K562 (cell line): ENCODE results near the gene TAF5. TPM values are rescaled to one million over a fixed set of nuclear protein-coding genes. Genes with fewer than 3 reads are reported as not detected.

Experiments used
- CHD1 ChIP-seq: fragments of 200-600 bp; sonication (generic); IDR thresholded peaks from one replicate; pipeline ENCODE4 v1.6.1; 2012; ENCODE audit warnings: mild to moderate bottlenecking, moderate library complexity, low read length, inconsistent platforms
- CREB1 ChIP-seq, 2 experiments: sonication (generic) in 1 of 2; formaldehyde crosslinking in 1 of 2; IDR thresholded peaks; 2 replicates each; pipeline versions ENCODE4 v1.6.1 to v1.8.0; 2012 to 2022; ENCODE audit warnings: inconsistent platforms in 1 of 2, mild to moderate bottlenecking in 1 of 2, missing genetic modification reagents in 1 of 2, moderate library complexity in 1 of 2
- ELF1 ChIP-seq: fragments of 200-800 bp; sonication (Bioruptor generic); IDR thresholded peaks from 2 replicates; pipeline ENCODE4 v1.6.1; 2016; ENCODE audit warnings: missing genetic modification characterization, missing compliant biosample characterization
- FOSL1 ChIP-seq: fragments of 200-800 bp; sonication (Bioruptor generic); conservative IDR thresholded peaks from 2 replicates; pipeline ENCODE4 v1.6.1; 2016; ENCODE audit warnings: missing genetic modification characterization, missing compliant biosample characterization
- GATA2 ChIP-seq: sonication (generic); formaldehyde crosslinking; IDR thresholded peaks from 2 replicates; pipeline ENCODE4 v1.4.0; 2020; ENCODE audit warnings: mild to moderate bottlenecking, missing genetic modification reagents
- HDAC1 ChIP-seq, 2 experiments: fragments of 450-650 bp; IDR thresholded peaks; 2 replicates each; pipeline ENCODE4 v1.6.1; 2016 to 2017; ENCODE audit warnings: inconsistent platforms in 1 of 2, mild to moderate bottlenecking in 1 of 2, moderate library complexity in 1 of 2
- HMBOX1 ChIP-seq: sonication (generic); IDR thresholded peaks from 2 replicates; pipeline ENCODE4 v1.6.1; 2016
- HNRNPH1 ChIP-seq: fragments of 200-400 bp; formaldehyde crosslinking; optimal IDR thresholded peaks from 2 replicates; pipeline ENCODE3; 2017; ENCODE audit warnings: low read depth, mild to moderate bottlenecking, low read length, moderate library complexity
- HNRNPLL ChIP-seq: fragments of 200-400 bp; formaldehyde crosslinking; IDR thresholded peaks from 2 replicates; pipeline ENCODE4 v1.6.1; 2017; ENCODE audit warnings: low read length, low read depth, mild to moderate bottlenecking; ENCODE audit not compliant: poor library complexity, severe bottlenecking
- KAT8 ChIP-seq: fragments of 450-650 bp; IDR thresholded peaks from 2 replicates; pipeline ENCODE4 v1.6.1; 2016; ENCODE audit warnings: low read depth, mild to moderate bottlenecking
- KDM1A ChIP-seq, 2 experiments: fragments of 450-650 bp; IDR thresholded peaks; 2 replicates each; pipeline ENCODE4 v1.6.1; 2016; ENCODE audit warnings: mild to moderate bottlenecking in 2 of 2
- NEUROD1 ChIP-seq: fragments of 150-350 bp; IDR thresholded peaks from 2 replicates; pipeline ENCODE4 v1.6.1; 2014; ENCODE audit warnings: borderline replicate concordance, low read length, low read depth; ENCODE audit not compliant: partially characterized antibody
- NFYB ChIP-seq: IDR thresholded peaks from 2 replicates; pipeline ENCODE4 v1.6.1; 2011; ENCODE audit warnings: mild to moderate bottlenecking, moderate library complexity; ENCODE audit not compliant: insufficient read length; ENCODE audit errors: extremely low read depth
- NR2C1 ChIP-seq, 2 experiments: fragments of 450-650 bp; IDR thresholded peaks; 2 replicates each; pipeline ENCODE4 v1.6.1; 2017; ENCODE audit warnings: mild to moderate bottlenecking in 2 of 2, antibody characterized with exemption in 1 of 2, inconsistent platforms in 1 of 2, missing compliant biosample characterization in 1 of 2, missing genetic modification characterization in 1 of 2
- PHB2 ChIP-seq: fragments of 450-650 bp; IDR thresholded peaks from 2 replicates; pipeline ENCODE4 v1.6.1; 2017; ENCODE audit warnings: low read depth
- RBM34 ChIP-seq: fragments of 200-400 bp; formaldehyde crosslinking; IDR thresholded peaks from 2 replicates; pipeline ENCODE4 v1.6.1; 2018; ENCODE audit warnings: low read length, borderline replicate concordance; ENCODE audit not compliant: insufficient read depth
- SMC3 ChIP-seq: conservative IDR thresholded peaks from 2 replicates; pipeline ENCODE4 v1.6.1; 2011; ENCODE audit warnings: low read depth, low read length, improper control_type of control experiment; ENCODE audit not compliant: insufficient read depth
- SRF ChIP-seq, 2 experiments: fragments of 250-450, 450-650 bp in 1 of 2; sonication (Bioruptor Pico) in 1 of 2; sonication (generic) in 1 of 2; formaldehyde crosslinking; IDR thresholded peaks; 2 replicates each; pipeline versions ENCODE4 v1.5.0 to v1.5.1; 2020 to 2022; ENCODE audit warnings: mild to moderate bottlenecking in 1 of 2, missing genetic modification reagents in 1 of 2
- TAF7 ChIP-seq: fragments of 450-650 bp; IDR thresholded peaks from 2 replicates; pipeline ENCODE4 v1.6.1; 2016; ENCODE audit warnings: missing genetic modification characterization, missing compliant biosample characterization
- TARDBP ChIP-seq: fragments of 450-650 bp; IDR thresholded peaks from 2 replicates; pipeline ENCODE4 v1.6.1; 2016
- TFE3 ChIP-seq: fragments of 450-650 bp; formaldehyde crosslinking; IDR thresholded peaks from 2 replicates; pipeline ENCODE4 v1.4.0; 2020; ENCODE audit warnings: mild to moderate bottlenecking, mixed read lengths
- U2AF1 ChIP-seq: fragments of 200-400 bp; formaldehyde crosslinking; optimal IDR thresholded peaks from 2 replicates; pipeline ENCODE3; 2017; ENCODE audit warnings: mild to moderate bottlenecking, low read depth, low read length, moderate library complexity
- ZNF140 ChIP-seq: fragments of 250-450 bp; sonication (Bioruptor Pico); IDR thresholded peaks from 2 replicates; pipeline ENCODE4 v1.8.0; 2021; ENCODE audit warnings: moderate library complexity, mild to moderate bottlenecking, inconsistent platforms
- ZNF232 ChIP-seq: sonication (generic); formaldehyde crosslinking; IDR thresholded peaks from 2 replicates; pipeline ENCODE4 v1.8.0; 2022; ENCODE audit warnings: mild to moderate bottlenecking, missing genetic modification reagents
- polyA plus RNA-seq, 8 experiments: library from polyadenylated mRNA; depleted of rRNA in 4 of 8; stranded (reverse) in 5 of 8; unstranded in 3 of 8; fragments of >200 nt; fragmentation: Nextera tagmentation in 2 of 8; fragmentation: Illumina TruSeq in 1 of 8; extraction: Ambion mirVana in 2 of 8; extraction: Trizol in 1 of 8; gene quantifications; 2 replicates each; pipeline versions ENCODE4 v1.2.1 to v1.2.3, GENCODE V29; 2011 to 2014; ENCODE audit warnings: inconsistent platforms in 1 of 8, missing spikeins in 1 of 8
- total RNA-seq, 7 experiments: library from RNA; depleted of rRNA in 6 of 7; stranded (reverse); fragments of >200 nt in 6 of 7; fragmentation: Illumina TruSeq in 2 of 7; extraction: Trizol in 2 of 7; gene quantifications; 2 replicates each; pipeline versions ENCODE4 v1.2.1 to v1.2.3, GENCODE V29; 2011 to 2021; ENCODE audit warnings: low replicate concordance in 1 of 7

TAF5 gene
- total and polyA plus RNA-seq, 9 of the 15 experiments (the other 6 are each of a cell fraction or from before 2014, with no cell fraction given): 4.2 to 11.9 (median 9.3) TPM

GRCh38 chr10:103350517-103351260 lies 17.1 kb upstream of the TAF5 start, which contains the start of gene PCGF6 (continued):
- TF ChIP-seq TFE3 (CRISPR knock-in tag): no peak
- TF ChIP-seq ELF1 (tag): no peak
- no peak for TF ChIP-seq ZNF140
- TF ChIP-seq NEUROD1: no peak
- no peak for TF ChIP-seq HMBOX1
- TF ChIP-seq CREB1 (IDR thresholded peaks at IDR 0.05): no peak
- TF ChIP-seq CREB1 (CRISPR knock-in tag; IDR thresholded peaks at IDR 0.05): no peak
- peak in 1 of 2 experiments; percentile 4; a peak in 1 of 4 replicates for TF ChIP-seq KDM1A (IDR thresholded peaks at IDR 0.05)
- peak; percentile 21 for TF ChIP-seq U2AF1
- no peak for TF ChIP-seq HDAC1 (IDR thresholded peaks at IDR 0.05)
- no peak for TF ChIP-seq KAT8
- no peak for TF ChIP-seq HNRNPH1
- TF ChIP-seq SMC3: no peak
- TF ChIP-seq TARDBP: no peak
- peak; percentile 35 for TF ChIP-seq CHD1
- no peak for TF ChIP-seq NFYB
- no peak for TF ChIP-seq HNRNPLL
- no peak for TF ChIP-seq NR2C1 (IDR thresholded peaks at IDR 0.05)
- no peak for TF ChIP-seq NR2C1 (tag; IDR thresholded peaks at IDR 0.05)
- no peak for TF ChIP-seq ZNF232 (CRISPR knock-in tag)
- TF ChIP-seq GATA2: no peak
- no peak for TF ChIP-seq TAF7 (tag)
- 0 out of 2 replicates have a peak, but pooled peaks have one; percentile 36 for TF ChIP-seq RBM34
- TF ChIP-seq FOSL1 (tag): peak; percentile 56
- no peak for TF ChIP-seq PHB2
- TF ChIP-seq SRF (CRISPR knock-in tag; IDR thresholded peaks at IDR 0.05): 0 out of 4 replicates have a peak, but pooled peaks of 1 of the 2 experiments have one; percentile 17
